Activated effector memory CD4-positive, alpha-beta T cell treated with Interleukin-2 at 50 U/mL for 16 hours (primary cell): ENCODE results near the gene ERGIC1.

ENCODE experiments used
- DNase-seq: peaks from one replicate; pipeline ENCODE4 v3.0.0-alpha.2; 2020

Gene ERGIC1

DNA sequence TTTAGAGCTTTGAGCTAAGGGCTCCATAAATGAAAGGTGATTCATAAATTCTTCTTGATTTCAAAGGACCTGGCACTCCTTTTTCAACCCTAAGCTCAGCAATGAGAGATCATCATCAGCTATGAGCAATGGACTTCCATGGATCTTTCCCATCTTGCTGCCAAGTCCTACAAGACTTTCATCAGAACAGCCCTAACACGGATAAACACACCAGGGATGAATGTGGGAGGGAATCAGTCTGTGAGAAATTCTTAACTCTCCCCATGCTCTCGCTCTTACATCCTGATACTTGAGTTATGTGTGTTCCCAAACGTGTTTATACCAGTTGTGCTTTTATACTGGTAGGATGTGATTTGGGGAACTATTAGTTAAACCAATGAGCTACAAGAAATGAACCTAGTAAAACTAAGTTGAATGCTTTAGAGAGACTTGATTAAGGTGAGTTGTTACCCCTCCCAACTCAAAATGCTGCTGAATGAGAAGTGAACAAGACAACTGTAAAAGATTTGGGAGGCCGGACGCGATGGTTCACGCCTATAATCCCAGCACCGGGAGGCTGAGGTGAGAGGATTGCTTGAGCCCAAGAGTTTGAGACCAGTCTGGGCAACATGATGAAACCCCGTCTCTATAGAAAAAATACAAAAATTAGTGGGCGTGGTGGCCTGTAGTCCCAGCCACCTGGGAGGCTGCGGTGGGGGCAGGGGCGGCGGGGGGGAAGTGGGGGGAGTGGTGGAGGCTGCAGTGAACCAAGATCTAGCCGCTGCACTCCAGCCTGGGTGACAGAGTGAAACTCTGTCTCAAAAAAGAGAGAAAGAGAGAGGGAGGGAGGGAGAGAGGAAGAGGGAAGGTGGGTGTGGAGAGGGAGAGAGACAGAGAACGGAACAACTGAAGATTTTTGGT lies 120.0 kb downstream of the ERGIC1 start:
- no peak for DNase-seq

DNA sequence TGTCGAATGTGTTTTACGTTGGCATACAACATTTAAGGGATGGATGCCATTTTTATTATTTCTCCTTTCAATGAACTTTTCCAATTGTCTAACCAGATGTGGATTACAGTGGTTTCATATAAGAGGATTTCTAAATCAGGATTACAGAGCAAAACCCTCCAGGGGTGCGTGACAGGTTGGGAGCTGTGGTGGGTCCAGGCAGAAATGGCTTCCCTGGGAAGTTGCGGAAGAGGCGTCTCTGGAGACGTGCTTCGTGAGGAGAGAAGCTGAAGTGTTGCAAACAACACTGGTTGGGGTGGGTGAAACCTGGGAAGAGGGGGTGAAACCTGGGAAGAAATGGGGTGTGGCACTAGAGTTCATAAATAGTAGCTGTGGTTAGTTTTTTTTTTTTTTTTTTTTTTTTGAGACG lies 120.7 kb downstream of the ERGIC1 start:
- no peak for DNase-seq

DNA sequence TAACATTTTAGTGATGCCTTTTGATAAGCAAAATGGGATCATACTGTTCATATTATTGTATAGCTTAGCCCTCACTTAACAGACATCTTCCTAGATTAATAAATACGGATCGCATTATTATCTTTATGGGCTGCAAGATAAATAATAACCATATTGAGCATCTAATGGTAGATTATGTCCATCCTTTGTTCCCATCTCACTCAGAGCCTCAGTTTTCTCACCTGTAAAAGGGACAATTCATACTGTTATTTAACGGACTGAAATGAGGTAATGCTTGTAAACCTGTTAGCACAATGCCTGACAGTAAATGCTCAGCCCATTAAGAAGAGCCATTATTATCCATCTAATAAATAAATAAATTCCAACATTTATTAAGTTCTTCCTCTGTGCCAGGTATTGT lies 122.2 kb downstream of the ERGIC1 start:
- no peak for DNase-seq

DNA sequence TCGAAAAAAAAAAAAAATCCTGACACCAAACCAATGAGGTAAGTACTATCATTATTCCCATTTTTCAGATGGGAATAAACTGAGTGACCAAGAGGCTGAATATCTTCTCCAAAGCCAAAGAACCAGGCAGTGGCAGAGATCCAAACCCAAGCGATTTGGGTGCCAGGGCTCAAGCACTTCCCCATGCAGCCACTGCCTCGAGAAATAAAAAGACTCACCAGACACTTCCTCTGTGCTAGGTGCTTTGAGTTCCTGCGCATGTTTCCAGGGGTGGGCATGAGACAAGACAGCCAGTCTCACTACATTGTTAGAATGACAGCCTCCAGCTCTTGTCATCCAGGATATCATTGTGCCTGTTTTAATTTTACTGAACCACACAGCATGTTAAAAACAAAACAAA lies 122.9 kb downstream of the ERGIC1 start:
- no peak for DNase-seq

DNA sequence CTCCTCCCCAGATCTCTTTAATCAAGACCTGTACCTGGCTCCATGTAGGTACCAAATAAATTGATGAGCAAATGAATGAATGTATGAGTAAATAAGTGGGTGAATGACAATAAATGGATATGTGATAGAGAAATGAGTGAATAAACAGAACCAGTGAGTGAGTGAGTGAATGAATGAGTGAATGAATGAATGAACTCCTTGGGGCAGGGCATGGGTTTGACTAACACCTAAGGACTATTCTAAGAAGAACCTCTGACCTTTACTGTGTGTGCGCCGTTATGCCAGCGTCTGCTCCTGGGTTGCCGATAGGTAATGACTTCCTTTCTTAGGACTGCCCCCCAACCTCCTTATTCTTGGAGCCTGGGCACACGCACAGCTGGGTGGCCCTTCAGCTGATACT lies 123.4 kb downstream of the ERGIC1 start:
- no peak for DNase-seq

DNA sequence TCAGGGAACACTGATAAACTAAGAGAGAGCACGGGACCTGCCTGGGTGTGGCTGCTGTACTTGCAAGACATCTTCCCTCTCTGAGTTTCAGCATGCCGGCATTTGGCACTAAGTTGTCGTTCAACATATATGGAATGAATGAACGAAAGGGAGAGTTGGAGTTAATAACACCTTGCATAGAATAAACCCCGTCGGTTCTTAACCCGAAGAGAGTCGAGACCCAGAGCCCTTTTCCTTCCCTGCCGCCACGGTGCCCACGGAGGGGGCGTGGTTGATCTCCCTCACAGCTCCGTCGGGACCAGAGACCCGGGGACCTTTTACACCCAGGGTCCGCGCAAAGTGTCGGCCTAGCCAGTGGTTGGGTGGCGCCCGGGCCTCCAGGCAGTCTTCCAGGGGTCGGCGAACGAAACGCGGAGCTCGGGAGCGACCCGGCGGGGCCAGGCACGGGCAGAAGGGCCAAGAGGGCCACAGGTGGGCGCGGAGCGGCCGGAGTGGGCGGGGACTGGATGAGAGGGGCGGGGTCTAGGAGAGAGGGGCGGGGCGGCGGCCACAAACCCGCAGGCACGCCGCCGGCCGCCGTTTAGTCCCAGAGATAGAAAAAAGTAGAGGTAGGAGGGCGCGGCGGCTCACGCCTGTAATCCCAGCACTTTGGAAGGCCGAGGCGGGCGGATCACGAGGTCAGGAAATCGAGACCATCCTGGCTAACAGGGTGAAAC lies 124.4 kb downstream of the ERGIC1 start:
- DNase-seq: peak; percentile 52

DNA sequence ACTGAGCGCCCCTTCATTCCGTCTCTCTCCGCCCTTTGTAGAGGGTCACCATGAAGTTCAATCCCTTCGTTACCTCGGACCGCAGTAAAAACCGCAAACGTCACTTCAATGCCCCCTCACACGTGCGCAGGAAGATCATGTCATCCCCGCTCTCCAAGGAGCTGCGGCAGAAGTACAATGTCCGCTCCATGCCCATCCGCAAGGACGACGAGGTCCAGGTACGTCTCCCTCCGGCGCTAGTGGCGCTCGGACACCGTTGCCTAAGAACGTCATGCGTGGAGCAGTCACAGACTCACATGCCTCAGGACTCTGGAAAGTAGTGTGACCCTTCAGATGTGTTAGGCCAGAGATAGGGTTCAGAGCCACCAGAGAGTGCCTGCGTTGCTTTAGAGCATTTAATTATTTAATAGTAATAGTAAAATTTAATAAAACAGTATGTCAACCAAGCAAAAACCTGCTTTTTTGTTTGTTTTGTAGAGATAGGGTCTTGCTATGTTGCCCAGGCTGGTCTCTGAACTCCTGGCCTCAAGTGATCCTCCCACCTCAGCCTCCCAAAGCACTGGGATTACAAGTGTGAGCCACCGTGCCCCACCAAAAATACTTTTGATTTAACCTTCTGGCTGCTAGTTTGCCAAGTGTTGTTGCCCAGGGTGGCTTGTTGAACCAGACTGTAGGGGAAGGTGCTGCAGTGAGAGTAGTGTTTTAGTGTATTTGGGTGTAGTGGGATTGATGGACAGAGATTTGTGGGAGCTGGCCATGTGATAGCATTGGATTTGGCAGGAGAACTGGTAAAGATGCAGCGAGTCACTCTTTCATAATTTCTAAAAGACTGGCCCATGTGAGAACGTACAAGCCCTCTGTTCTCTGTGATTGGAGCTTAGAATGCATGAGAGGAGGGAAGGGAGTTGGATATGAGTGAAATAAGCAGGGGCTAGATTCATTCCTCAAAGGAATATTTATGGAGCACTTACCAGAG lies 126.1 kb downstream of the ERGIC1 start:
- DNase-seq: no peak

DNA sequence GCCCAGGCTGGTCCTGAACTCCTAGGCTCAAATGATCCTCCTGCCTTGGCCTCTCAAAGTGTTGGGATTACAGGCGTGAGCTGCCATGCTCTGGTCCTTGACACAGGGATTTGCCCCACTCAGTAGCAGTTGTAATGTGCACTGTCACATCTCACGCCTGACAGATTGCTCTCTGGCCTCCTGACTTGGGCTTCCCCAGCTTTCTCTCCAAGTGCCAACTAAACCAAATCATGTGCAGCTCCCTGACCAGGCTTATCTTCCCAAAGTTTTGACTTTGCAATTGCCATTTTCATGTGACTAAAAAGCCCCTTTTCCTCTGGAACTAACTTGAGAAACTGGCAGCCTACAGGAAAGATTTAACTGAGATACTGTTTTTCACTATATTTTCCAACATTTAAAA lies 135.9 kb downstream of the ERGIC1 start:
- DNase-seq: no peak

DNA sequence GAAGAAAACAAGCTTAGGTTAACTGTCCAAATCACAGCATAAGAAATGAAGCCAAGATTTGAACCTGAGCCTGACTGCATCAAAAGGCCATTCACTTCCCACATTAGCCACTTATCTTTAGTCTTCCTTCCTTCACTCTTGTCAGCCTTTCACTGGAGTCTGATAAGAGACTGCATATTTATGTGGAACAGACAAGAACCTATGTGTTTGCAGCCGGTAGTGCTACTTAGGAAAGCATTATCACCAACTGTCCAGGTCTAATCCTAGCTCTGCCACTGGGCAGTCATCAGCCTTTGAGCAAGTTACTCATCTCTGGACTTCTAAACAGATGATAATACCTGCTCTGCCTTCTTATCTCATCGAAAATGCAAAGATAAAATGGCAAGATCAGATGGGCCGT lies 137.4 kb downstream of the ERGIC1 start:
- DNase-seq: no peak

DNA sequence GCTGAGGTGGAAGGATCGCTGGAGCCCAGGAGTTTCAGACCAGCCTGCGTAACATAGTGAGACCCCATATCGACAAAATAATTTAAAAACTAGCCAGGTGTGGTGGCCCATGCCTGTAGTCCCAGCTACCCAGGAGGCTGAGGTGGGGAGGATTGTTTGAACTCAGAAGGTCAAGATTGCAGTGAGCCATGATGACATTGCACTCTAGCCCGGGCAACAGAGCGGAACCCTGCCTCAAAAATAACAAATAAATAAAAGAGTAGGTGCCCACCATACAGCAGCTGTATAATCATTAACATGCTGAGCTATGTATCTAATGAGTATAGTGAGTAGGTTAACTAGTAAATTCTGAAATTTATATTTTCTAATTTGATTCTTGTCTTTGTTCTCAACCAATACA lies 138.5 kb downstream of the ERGIC1 start:
- DNase-seq: no peak

DNA sequence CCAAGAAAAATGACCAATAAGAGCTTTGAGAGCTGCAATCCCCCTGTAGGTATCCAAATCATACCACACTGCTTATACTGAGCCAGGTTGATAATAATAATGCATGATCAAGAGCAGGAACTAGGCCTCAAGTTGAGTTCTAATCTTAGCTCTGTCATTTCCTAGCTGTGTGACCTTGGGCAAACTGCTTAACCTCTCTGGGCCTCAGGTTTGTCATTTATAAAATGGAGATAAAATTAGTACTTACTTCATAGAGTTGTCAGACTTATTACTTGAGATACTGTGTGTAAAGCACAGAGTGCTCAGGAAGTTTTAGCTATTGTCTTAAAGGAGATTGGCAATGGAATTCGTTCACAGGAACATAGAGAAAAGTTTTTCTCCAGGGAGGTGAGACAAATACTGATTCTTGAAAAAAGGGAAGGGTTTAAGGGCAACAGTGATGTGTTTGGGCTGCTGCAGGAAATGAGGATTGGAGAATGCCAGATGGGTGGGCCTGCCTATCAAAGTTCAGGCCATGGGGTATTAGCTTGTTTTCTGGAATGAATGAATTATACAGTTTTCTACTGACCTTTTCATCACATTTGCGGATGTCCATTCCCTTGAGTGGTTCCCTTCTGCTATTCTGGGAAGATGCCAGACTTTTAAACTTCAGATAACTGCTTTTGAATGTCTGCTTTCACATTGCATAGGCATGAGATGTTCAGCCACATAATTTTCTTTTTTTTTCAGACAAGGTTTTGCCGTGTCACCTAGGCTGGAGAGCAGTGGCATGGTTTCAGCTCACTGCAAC lies 139.3 kb downstream of the ERGIC1 start:
- no peak for DNase-seq

DNA sequence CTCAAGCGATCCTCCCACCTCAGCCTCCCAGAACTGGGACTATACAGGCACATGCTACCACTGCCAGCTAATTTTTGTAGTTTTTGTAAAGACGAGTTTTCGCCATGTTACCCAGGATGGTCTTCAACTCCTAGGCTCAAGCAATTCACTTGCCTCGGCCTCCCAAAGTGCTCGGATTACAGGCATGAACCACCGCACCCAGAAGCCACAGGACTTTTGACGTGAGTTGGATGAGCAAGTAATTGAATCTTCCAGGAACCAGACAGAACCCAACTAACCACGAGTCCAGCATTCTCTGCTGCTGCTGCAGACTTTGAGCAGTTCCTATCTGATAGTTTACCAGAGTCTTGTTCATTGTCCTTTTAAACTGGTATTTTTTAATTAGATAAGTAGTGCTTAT lies 139.9 kb downstream of the ERGIC1 start:
- no peak for DNase-seq

DNA sequence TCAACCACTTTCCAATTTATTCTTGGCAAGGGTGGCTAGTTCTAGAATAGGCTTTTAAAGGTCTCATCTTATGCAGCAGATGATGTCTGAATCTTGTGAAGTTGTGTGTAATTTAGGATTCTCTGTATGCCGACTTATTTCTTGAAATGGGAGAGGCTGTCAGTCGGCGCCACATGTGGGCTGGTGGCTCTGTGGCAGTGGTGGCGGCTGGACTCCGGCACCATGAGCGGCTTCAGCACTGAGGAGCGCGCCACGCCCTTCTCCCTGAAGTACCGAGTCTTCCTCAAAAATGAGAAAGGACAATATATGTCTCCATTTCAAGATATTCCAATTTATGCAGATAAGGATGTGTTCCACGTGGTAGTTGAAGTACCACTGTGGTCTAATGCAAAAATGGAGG lies 141.2 kb downstream of the ERGIC1 start:
- no peak for DNase-seq

DNA sequence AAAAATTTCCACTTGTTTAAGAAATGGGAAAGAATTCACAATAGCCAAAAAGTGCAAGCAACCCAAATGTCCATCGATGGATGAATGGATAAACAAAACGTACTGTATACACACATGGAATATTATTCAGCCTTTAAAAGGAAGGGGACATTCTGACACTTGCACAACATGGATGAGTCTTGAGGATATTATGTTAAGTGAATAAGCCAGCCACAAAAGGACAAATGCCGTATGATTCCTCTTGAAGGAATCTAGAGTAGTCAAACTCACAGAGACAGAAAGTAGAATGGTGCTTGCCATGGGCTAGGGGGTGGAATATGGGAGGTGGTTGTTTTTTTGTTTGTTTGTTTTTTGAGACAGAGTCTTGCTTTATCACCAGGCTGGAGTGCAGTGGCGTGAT lies 145.7 kb downstream of the ERGIC1 start:
- DNase-seq: no peak

DNA sequence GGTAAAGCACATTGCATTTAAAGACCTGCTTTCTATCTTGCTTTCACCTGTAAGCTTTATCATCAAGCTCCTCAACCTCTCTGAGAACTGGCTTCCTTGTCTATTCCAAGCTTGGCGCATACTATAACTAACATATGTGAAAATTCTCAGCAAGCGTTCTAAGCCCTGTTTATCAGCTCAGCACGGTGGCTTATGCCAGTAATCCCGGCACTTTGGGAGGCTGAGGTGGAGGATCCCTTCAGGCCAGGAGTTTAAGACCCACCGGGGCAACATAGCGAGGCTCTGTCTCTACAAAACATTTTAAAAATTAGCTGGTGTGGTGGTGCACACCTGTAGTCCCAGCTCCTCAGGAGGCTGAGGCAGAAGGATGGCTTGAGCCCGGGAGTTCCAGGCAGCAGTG lies 147.9 kb downstream of the ERGIC1 start:
- DNase-seq: no peak

DNA sequence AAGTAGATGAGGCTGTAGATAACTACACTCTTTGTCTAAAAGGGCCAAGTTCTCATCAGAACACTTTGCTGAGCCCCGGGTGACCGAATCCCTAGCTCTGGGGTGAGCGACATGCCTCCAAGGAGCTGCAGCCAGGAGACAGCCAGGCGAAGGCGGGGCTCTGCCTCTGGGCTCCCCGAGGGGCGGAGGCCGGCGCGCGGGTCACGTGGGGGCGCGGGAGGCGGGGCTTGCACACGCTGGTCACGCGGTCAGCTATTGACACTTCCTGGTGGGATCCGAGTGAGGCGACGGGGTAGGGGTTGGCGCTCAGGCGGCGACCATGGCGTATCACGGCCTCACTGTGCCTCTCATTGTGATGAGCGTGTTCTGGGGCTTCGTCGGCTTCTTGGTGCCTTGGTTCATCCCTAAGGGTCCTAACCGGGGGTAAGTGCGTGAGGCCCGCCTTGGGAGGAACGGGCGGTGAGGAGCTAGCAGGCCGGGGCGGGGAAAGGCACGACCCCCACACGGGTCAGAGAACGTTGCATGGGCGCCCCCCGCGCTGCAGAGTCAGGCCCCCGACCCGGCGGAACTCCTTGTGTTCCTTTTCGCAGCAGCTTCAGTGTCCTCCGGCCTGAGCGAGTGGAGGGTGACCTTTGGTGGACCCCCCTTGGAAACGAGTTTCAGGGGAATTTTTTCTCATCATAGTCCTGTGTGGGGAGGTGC lies 149.6 kb downstream of the ERGIC1 start, which contains the start of gene ATP6V0E1:
ATP6V0E1 (plus strand) TSS at position 230 of the 702 bp plus-strand sequence; CDS start at position 320, 90 bp downstream.
- DNase-seq: peak; percentile 94

DNA sequence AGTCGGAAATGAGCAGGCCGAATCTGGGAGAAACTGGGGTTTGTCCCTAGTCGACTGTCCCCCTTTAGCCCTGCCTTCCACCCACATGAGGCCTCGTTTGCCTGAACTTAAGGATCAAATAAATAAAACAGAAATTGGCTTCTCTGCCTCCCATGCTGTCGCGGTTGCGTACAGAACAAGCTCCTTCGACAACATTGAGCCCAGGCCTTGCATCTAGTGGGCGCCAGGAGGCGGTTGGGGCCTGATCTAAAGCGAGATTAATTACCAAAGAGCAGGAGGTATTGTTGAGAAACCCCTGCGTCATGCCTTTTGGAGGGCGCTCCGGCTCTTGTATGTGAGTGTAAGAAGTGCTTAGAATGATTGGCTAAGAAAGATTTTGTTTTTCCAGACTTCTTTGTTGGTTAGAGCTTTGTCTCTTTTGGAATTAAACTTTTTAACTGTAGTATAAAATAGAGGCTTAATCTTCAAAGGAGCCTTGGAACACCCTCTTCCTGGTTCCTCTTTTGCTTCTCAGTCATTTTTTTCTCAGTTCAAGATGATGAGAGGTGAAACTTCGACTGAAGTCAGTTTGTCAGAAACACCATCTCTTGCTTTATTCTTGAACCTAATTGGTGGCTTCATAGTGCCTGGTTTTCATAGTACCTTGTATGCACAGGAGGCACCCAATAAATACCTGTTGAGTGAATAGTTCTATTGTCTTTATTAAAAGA lies 150.3 kb downstream of the ERGIC1 start:
- peak; percentile 64 for DNase-seq

DNA sequence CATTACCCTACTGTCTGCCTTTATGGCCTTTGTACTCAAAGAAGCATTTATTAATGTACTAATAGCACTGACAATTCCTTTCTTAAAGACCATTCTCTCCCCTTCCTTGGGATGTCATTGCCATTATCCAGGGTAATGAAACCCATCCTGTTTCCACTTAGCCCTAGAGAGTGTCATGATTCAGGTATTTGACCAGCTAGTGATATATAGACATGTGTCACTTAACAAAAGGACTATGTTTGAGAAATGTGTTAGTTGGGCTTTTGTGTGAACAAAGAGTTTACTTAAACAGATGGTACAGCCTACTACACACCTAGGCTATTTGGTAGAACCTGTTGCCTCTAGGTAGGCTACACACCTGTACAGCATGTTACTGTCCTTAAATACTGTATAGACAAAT lies 151.5 kb downstream of the ERGIC1 start:
- no peak for DNase-seq

DNA sequence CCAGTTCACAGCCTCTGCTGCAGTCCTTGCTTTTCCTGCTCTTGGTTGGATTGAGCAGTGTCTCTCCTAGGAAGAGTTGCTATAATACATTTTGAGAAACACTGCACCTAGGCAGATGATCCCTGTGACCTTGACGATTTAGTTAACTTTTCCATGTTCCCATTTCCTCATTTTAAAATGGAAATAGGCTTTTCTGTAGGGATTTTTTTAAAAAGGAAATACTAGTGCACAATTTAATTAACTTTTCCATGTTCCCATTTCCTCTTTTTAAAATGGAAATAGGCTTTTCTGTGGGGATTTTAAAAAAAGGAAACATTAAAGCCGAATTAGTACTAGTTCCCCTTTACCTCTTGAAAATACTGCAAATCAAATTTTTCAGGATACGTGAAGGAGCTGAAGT lies 154.2 kb downstream of the ERGIC1 start:
- DNase-seq: no peak

DNA sequence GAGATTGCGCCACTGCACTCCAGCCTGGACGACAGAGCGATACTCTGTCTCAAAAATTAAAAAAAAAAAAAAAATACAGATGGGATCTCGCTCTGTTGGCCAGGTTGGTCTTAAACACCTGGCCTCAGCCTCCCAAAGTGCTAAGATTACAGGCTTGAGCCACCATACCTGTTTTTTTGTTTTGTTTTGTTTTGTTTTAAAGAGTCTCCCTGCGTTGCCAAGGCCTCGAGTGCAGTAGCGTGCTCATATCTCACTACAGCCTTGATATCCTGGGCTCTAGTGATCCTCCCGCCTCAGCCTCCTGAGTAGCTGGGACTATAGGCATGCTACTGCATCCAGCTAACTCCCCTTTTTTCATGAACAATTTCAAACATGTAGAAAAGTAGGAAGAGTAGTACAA lies 156.7 kb downstream of the ERGIC1 start:
- DNase-seq: no peak

DNA sequence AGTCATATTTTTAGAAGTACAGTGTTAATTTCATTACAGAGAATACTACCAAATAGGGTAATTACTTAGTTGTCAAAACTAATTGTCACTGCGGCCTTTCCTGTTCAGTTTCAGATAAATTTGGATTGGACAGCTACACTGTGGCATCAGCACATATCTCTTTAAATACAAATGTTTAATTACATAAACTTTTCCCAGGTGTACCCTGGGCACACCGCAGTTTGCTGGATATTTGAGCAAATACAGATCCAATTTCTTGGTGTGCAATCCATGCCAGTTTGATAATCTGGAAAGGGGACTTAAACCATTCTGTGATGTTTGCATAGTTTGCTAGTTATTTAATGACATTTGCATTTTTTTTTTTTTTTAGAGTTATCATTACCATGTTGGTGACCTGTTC lies 160.4 kb downstream of the ERGIC1 start:
- no peak for DNase-seq
